Raji (cell line): Measurements from ENCODE around the gene TMEM94.

Experiments used
- POLR2A ChIP-seq: IDR thresholded peaks from 2 replicates; pipeline ENCODE4 v1.6.1; 2011; ENCODE audit warnings: low read depth, low read length, control low read depth; ENCODE audit not compliant: insufficient read depth

TMEM94 gene

GRCh38 chr17:75521290-75521689 is 64.9 kb downstream of the TMEM94 start:
- no peak for TF ChIP-seq POLR2A

GRCh38 chr17:75521951-75522727 is 65.7 kb downstream of the TMEM94 start:
- no peak for TF ChIP-seq POLR2A

GRCh38 chr17:75523647-75524046 is 67.2 kb downstream of the TMEM94 start:
- no peak for TF ChIP-seq POLR2A

- TF ChIP-seq POLR2A = no peak
These were observed 68.0 kb downstream of the TMEM94 start for GRCh38 chr17:75524269-75524969.

- TF ChIP-seq POLR2A = peak; percentile 49
These were observed 68.8 kb downstream of the TMEM94 start, which contains the start of gene LLGL2 for GRCh38 chr17:75524970-75525805. Gene LLGL2, plus strand, starts transcription at chr17:75525697. Its CDS starts 17,730 bp downstream, at chr17:75543427.

GRCh38 chr17:75525806-75526554 is 69.5 kb downstream of the TMEM94 start:
- TF ChIP-seq POLR2A = no peak

- no peak for TF ChIP-seq POLR2A
These were observed 70.3 kb downstream of the TMEM94 start for GRCh38 chr17:75526555-75527270.

GRCh38 chr17:75530837-75531720 is 74.6 kb downstream of the TMEM94 start:
- TF ChIP-seq POLR2A = no peak

GRCh38 chr17:75531721-75532072 is 75.3 kb downstream of the TMEM94 start:
- TF ChIP-seq POLR2A = no peak

- TF ChIP-seq POLR2A = no peak
These were observed 78.7 kb downstream of the TMEM94 start for GRCh38 chr17:75535119-75535537.

- TF ChIP-seq POLR2A = no peak
These were observed 79.4 kb downstream of the TMEM94 start for GRCh38 chr17:75535871-75536270.

GRCh38 chr17:75536366-75536765 is 79.9 kb downstream of the TMEM94 start:
- TF ChIP-seq POLR2A = no peak

- TF ChIP-seq POLR2A = no peak
These were observed 83.7 kb downstream of the TMEM94 start for GRCh38 chr17:75539967-75540729.
